Activated B cell treated with CpG ODN at 0.5 μM for 24 hours (primary cell): Measurements from ENCODE around the gene GPD1L. TPM values are rescaled to one million over a fixed set of nuclear protein-coding genes. Genes with fewer than 3 reads are reported as not detected.

Source experiments
- ATAC-seq: fragments of 200-7000 bp; cut with Tn5 transposase; one replicate; pipeline ENCODE4 v1.10.0; 2021; ENCODE audit warnings: low read depth, mild to moderate bottlenecking, moderate library complexity
- CTCF ChIA-PET: fragments of 350-600 bp; sonication (Branson Sonifier 250); formaldehyde crosslinking; loops from one replicate; lab custom pipeline; 2021; ENCODE audit warnings: antibody characterized with exemption; lab: Charles Lee
- POLR2A ChIA-PET: fragments of 350-600 bp; sonication (Branson Sonifier 250); formaldehyde crosslinking; loops from one replicate; lab custom pipeline; 2021; ENCODE audit warnings: antibody characterized with exemption; lab: Charles Lee
- DNase-seq: peaks from one replicate; pipeline ENCODE4 v3.0.0; 2022
- H3K27ac Mint-ChIP-seq: one replicate; pipeline ENCODE4 v1.8.0; 2020; ENCODE audit warnings: mixed read lengths
- H3K27me3 Mint-ChIP-seq: one replicate; pipeline ENCODE4 v1.8.0; 2021; ENCODE audit warnings: mixed read lengths
- H3K36me3 Mint-ChIP-seq: one replicate; pipeline ENCODE4 v1.8.0; 2021; ENCODE audit warnings: low read depth, mixed read lengths
- H3K4me1 Mint-ChIP-seq: one replicate; pipeline ENCODE4 v1.8.0; 2021; ENCODE audit warnings: mixed read lengths
- H3K4me3 Mint-ChIP-seq: one replicate; pipeline ENCODE4 v1.8.0; 2020; ENCODE audit warnings: mild to moderate bottlenecking, mixed read lengths
- H3K9me3 Mint-ChIP-seq: one replicate; pipeline ENCODE4 v1.8.0; 2020; ENCODE audit warnings: mixed read lengths
- intact Hi-C: fragments of 100-400 bp; cut with micrococcal nuclease; formaldehyde crosslinking; loops from one replicate; pipeline ENCODE4 v1.15.1; 2024
- total RNA-seq: library from RNA; stranded (reverse); gene quantifications from 2 replicates; pipeline ENCODE4 v1.2.3, GENCODE V29; 2022
- TF ChIP-seq, protein P1 (sequence below): fragments of 200-600 bp; IDR thresholded peaks from one replicate; pipeline ENCODE4 v1.8.0; 2022; ENCODE audit warnings: antibody characterized with exemption, mild to moderate bottlenecking

The GPD1L gene
- total RNA-seq, 1 donor from 2014 or later: 8.2 TPM

- intact Hi-C loops: no loop called here
- H3K9me3 Mint-ChIP-seq: peaks cover 7% of the 10 kb centered on the region
- POLR2A ChIA-PET: no interaction called here
- no peak for DNase-seq
- TF ChIP-seq, protein P1, sequence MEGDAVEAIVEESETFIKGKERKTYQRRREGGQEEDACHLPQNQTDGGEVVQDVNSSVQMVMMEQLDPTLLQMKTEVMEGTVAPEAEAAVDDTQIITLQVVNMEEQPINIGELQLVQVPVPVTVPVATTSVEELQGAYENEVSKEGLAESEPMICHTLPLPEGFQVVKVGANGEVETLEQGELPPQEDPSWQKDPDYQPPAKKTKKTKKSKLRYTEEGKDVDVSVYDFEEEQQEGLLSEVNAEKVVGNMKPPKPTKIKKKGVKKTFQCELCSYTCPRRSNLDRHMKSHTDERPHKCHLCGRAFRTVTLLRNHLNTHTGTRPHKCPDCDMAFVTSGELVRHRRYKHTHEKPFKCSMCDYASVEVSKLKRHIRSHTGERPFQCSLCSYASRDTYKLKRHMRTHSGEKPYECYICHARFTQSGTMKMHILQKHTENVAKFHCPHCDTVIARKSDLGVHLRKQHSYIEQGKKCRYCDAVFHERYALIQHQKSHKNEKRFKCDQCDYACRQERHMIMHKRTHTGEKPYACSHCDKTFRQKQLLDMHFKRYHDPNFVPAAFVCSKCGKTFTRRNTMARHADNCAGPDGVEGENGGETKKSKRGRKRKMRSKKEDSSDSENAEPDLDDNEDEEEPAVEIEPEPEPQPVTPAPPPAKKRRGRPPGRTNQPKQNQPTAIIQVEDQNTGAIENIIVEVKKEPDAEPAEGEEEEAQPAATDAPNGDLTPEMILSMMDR: no peak
- H3K36me3 Mint-ChIP-seq: no peaks in the 10 kb centered on the region
- ATAC-seq: no peak
- peaks cover 18% of the 10 kb centered on the region for H3K27me3 Mint-ChIP-seq
- CTCF ChIA-PET: no interaction called here
- no peaks in the 10 kb centered on the region for H3K4me1 Mint-ChIP-seq
- H3K27ac Mint-ChIP-seq: no peak overlapping the region
- no peak overlapping the region for H3K4me3 Mint-ChIP-seq
Measured at GRCh38 chr3:32216172-32216783, 109.9 kb downstream of the GPD1L start.

- ATAC-seq (no peak), DNase-seq (no peak)
- intact Hi-C loops: no loop called here
- POLR2A ChIA-PET: interaction anchor here (0.6 kb wide), 1 partner anchor 482 kb away, joined by 4 read pairs; no protein-coding TSS in a partner anchor
- Mint-ChIP-seq H3K27me3 (peaks cover 18% of the 10 kb centered on the region), H3K36me3 (no peaks in the 10 kb centered on the region), H3K9me3 (peaks cover 7% of the 10 kb centered on the region), H3K4me3 (no peak overlapping the region), H3K27ac (no peak overlapping the region), H3K4me1 (no peaks in the 10 kb centered on the region)
- CTCF ChIA-PET: no interaction called here
- TF ChIP-seq, protein P1: no peak
Measured at GRCh38 chr3:32217339-32217738, 110.9 kb downstream of the GPD1L start.

Other genes starting within 250 kb of the GPD1L start
- gene OSBPL10, start 125.4 kb upstream of the GPD1L start, total RNA-seq: 125 and 137 TPM in 2 replicates
- gene ZNF860, start 124.9 kb upstream of the GPD1L start, total RNA-seq: 16.6 and 19.1 TPM in 2 replicates
- 0.24 TPM in 1 of 2 replicates, not detected in the other for gene CMTM8, start 132.1 kb downstream of the GPD1L start, total RNA-seq